ENCODE measurements around the gene MAZ. TPM values are rescaled to one million over a fixed set of nuclear protein-coding genes. Genes with fewer than 3 reads are reported as not detected.

MAZ gene
- total RNA-seq, 1 experiment from 2014 or later: 426 TPM

DNA sequence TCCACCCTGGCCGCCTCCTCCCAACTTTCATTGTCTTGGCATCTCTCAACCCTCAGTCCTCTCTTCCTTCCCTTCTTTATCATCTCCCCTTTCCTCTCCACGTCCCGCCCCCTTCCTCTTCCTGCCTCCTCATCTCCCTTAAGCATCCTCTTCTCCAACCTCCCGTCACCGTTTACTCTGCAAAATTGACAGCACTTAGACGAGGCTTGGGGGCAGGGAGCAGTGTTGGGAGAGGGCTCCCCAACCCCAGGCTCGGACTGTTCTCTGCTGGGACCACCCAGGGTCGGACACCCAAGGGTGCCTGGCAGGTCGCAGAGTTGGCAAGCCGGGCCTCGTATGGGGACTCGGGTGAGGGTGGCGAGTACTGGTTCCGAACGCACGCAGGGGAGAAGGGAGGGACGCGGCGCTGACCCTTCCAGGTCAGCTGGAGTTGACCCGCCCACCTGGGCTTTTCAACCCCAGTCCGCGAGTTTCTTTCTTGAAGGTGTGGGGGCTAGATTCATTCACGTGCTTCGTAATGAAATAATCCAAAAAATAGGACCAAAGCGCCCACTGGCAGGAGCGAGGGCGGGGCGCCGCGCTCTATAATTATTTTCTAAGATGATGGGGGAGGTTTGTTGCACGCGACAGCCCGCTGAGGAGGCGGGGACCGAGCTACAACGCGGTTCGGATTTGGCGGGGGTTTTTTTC lies 8.8 kb downstream of the MAZ start:
- TF ChIP-seq TCF7L2 (IDR thresholded peaks at IDR 0.05; ENCODE audit: low read depth, low read length): no peak
- TF ChIP-seq, protein P1, sequence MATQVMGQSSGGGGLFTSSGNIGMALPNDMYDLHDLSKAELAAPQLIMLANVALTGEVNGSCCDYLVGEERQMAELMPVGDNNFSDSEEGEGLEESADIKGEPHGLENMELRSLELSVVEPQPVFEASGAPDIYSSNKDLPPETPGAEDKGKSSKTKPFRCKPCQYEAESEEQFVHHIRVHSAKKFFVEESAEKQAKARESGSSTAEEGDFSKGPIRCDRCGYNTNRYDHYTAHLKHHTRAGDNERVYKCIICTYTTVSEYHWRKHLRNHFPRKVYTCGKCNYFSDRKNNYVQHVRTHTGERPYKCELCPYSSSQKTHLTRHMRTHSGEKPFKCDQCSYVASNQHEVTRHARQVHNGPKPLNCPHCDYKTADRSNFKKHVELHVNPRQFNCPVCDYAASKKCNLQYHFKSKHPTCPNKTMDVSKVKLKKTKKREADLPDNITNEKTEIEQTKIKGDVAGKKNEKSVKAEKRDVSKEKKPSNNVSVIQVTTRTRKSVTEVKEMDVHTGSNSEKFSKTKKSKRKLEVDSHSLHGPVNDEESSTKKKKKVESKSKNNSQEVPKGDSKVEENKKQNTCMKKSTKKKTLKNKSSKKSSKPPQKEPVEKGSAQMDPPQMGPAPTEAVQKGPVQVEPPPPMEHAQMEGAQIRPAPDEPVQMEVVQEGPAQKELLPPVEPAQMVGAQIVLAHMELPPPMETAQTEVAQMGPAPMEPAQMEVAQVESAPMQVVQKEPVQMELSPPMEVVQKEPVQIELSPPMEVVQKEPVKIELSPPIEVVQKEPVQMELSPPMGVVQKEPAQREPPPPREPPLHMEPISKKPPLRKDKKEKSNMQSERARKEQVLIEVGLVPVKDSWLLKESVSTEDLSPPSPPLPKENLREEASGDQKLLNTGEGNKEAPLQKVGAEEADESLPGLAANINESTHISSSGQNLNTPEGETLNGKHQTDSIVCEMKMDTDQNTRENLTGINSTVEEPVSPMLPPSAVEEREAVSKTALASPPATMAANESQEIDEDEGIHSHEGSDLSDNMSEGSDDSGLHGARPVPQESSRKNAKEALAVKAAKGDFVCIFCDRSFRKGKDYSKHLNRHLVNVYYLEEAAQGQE (IDR thresholded peaks at IDR 0.05; ENCODE audit: insufficient read depth in 1 of 2, low read depth in 2 of 2, low read length in 1 of 2): no peak
- no peak for TF ChIP-seq POLR2AphosphoS5 (IDR thresholded peaks at IDR 0.05; ENCODE audit: low read depth, low read length)
- TF ChIP-seq SIN3A (IDR thresholded peaks at IDR 0.05; ENCODE audit: borderline replicate concordance, insufficient read depth, low read depth, low read length): 0 out of 2 replicates have a peak, but pooled peaks have one; percentile 30
- TF ChIP-seq CTCF (IDR thresholded peaks at IDR 0.05): no peak
- no peak for ATAC-seq
- peak overlapping the region; percentile 86 to 92 for H3K4me3 ChIP-seq (ENCODE audit: low read depth in 2 of 2, low read length in 2 of 2)
- intact Hi-C loops (cut with micrococcal nuclease; ENCODE audit: unreplicated experiment) (loop anchor here (10.0 kb wide), 1 partner anchor 120 kb away; no protein-coding TSS in a partner anchor), in situ Hi-C loops (cut with HindIII; ENCODE audit: low pct_unique_long_range_greater_than_20kb, low sequenced_read_pairs) (no loop called here)
- POLR2A ChIA-PET: interaction anchor here (0.6 kb wide), 1 partner anchor 114 kb away, joined by 17 read pairs; no protein-coding TSS in a partner anchor
- H3K27me3 ChIP-seq (ENCODE audit: control insufficient read depth, insufficient read depth, low read length): no peaks in the 10 kb centered on the region
- BruUV-seq (replicated peaks): no TSS peak
- H3K4me1 ChIP-seq (ENCODE audit: control insufficient read depth, insufficient read depth, low read length): peaks cover 61% of the 10 kb centered on the region
- no peak for DNase-seq (ENCODE audit: low read depth, low spot score)
- H3K36me3 ChIP-seq (ENCODE audit: control insufficient read depth, insufficient read depth, low read length): peaks cover 5% of the 10 kb centered on the region
- CTCF ChIA-PET: interaction anchor here (0.7 to 1.7 kb wide), 4 partner anchors 7 to 180 kb away, joined by 3 to 20 read pairs (median 4); no protein-coding TSS in a partner anchor
- no peaks in the 10 kb centered on the region for H3K9me3 ChIP-seq (ENCODE audit: control insufficient read depth, insufficient read depth, low read depth, low read length)
- H3K27ac ChIP-seq (ENCODE audit: low read length): peak overlapping the region; percentile 97

GRCh38 chr16:29815793-29816693 lies 9.7 kb downstream of the MAZ start, which contains the start of gene PAGR1:
Gene PAGR1, plus strand, starts transcription at chr16:29816152. Its CDS starts 374 bp downstream, at chr16:29816526.
- H3K27ac ChIP-seq (ENCODE audit: low read length): peak within 1 kb of the TSS; percentile 97
- intact Hi-C loops (cut with micrococcal nuclease; ENCODE audit: unreplicated experiment): loop anchor here (10.0 kb wide), 1 partner anchor 121 kb away; no protein-coding TSS in a partner anchor
- peak within 1 kb of the TSS; percentile 86 to 92 for H3K4me3 ChIP-seq (ENCODE audit: low read depth in 2 of 2, low read length in 2 of 2)
- peak; percentile 35; the same call in 1 of the 2 replicates for TF ChIP-seq TCF7L2 (IDR thresholded peaks at IDR 0.05; ENCODE audit: low read depth, low read length)
- TF ChIP-seq SIN3A (IDR thresholded peaks at IDR 0.05; ENCODE audit: borderline replicate concordance, insufficient read depth, low read depth, low read length): no peak
- TF ChIP-seq CTCF (IDR thresholded peaks at IDR 0.05): peak; percentile 97
- TF ChIP-seq, protein P1 (IDR thresholded peaks at IDR 0.05; ENCODE audit: insufficient read depth in 1 of 2, low read depth in 2 of 2, low read length in 1 of 2): no peak
- TF ChIP-seq POLR2AphosphoS5 (IDR thresholded peaks at IDR 0.05; ENCODE audit: low read depth, low read length): peak; percentile 89
- DNase-seq (ENCODE audit: low read depth, low spot score) (peak; percentile 98), ATAC-seq (peak; percentile 75)
- ChIA-PET POLR2A (interaction anchor here (0.6 kb wide), 1 partner anchor 115 kb away, joined by 17 read pairs; no protein-coding TSS in a partner anchor), CTCF (interaction anchor here (0.7 to 1.7 kb wide), 6 partner anchors 8 to 179 kb away, joined by 3 to 20 read pairs (median 4); no protein-coding TSS in a partner anchor)
- BruUV-seq (replicated peaks): TSS peak; percentile 81
- no peaks in the 10 kb centered on the region for H3K27me3 ChIP-seq (ENCODE audit: control insufficient read depth, insufficient read depth, low read length)
- H3K36me3 ChIP-seq (ENCODE audit: control insufficient read depth, insufficient read depth, low read length): peaks cover 3% of the 10 kb centered on the region
- in situ Hi-C loops (cut with HindIII; ENCODE audit: low pct_unique_long_range_greater_than_20kb, low sequenced_read_pairs): no loop called here
- no peaks in the 10 kb centered on the region for H3K9me3 ChIP-seq (ENCODE audit: control insufficient read depth, insufficient read depth, low read depth, low read length)
- peaks cover 59% of the 10 kb centered on the region for H3K4me1 ChIP-seq (ENCODE audit: control insufficient read depth, insufficient read depth, low read length)
